CD4-positive, alpha-beta memory T cell (primary cell): ENCODE data around the gene GRM2. TPM values are rescaled to one million over a fixed set of nuclear protein-coding genes. Genes with fewer than 3 reads are reported as not detected.

Experiments
- CTCF ChIA-PET: fragments of 350-600 bp; sonication (Branson Sonifier 250); formaldehyde crosslinking; loops from one replicate; lab custom pipeline; 2021; ENCODE audit warnings: inconsistent platforms; ENCODE audit not compliant: partially characterized antibody; lab: Charles Lee
- POLR2A ChIA-PET: fragments of 350-600 bp; sonication (Branson Sonifier 250); formaldehyde crosslinking; loops from one replicate; lab custom pipeline; 2021; ENCODE audit not compliant: partially characterized antibody; lab: Charles Lee
- DNase-seq, 5 donors: peaks; one replicate each; pipeline versions ENCODE4 v3.0.0 to v3.0.0-alpha.2; 2020 to 2022; ENCODE audit warnings: mixed read lengths in 1 of 5
- H3K27ac ChIP-seq: one replicate; pipeline ENCODE4 v1.7.0; 2013; ENCODE audit warnings: low read depth, low read length
- H3K27me3 ChIP-seq: 2 replicates; pipeline ENCODE4 v1.7.0; 2013; ENCODE audit warnings: mild to moderate bottlenecking, low read length, moderate library complexity; ENCODE audit not compliant: insufficient read depth
- H3K36me3 ChIP-seq: 2 replicates; pipeline ENCODE4 v1.7.0; 2013; ENCODE audit warnings: mild to moderate bottlenecking, low read length, moderate library complexity; ENCODE audit not compliant: insufficient read depth
- H3K4me1 ChIP-seq: 2 replicates; pipeline ENCODE4 v1.7.0; 2013; ENCODE audit warnings: mild to moderate bottlenecking, low read length, moderate library complexity; ENCODE audit not compliant: insufficient read depth
- H3K4me3 ChIP-seq, 2 donors: one replicate each; pipeline ENCODE4 v1.7.0; 2013; ENCODE audit warnings: low read length in 2 of 2, mild to moderate bottlenecking in 1 of 2
- H3K9me3 ChIP-seq, 2 donors: one replicate each; pipeline ENCODE4 v1.7.0; 2013; ENCODE audit warnings: low read length in 2 of 2, control low read depth in 1 of 2; ENCODE audit not compliant: control insufficient read depth in 1 of 2
- H3K27ac Mint-ChIP-seq, 7 donors: one replicate each; pipeline ENCODE4 v1.8.0; 2020 to 2021; ENCODE audit warnings: mixed read lengths in 7 of 7, mild to moderate bottlenecking in 6 of 7, inconsistent platforms in 3 of 7, moderate library complexity in 3 of 7
- H3K27me3 Mint-ChIP-seq, 2 donors: one replicate each; pipeline ENCODE4 v1.8.0; 2020 to 2021; ENCODE audit warnings: mixed read lengths in 2 of 2
- H3K36me3 Mint-ChIP-seq, 2 donors: one replicate each; pipeline ENCODE4 v1.8.0; 2020 to 2021; ENCODE audit warnings: mixed read lengths in 2 of 2, inconsistent platforms in 1 of 2, mild to moderate bottlenecking in 1 of 2
- H3K4me1 Mint-ChIP-seq, 4 donors: one replicate each; pipeline ENCODE4 v1.8.0; 2020 to 2021; ENCODE audit warnings: mixed read lengths in 4 of 4, mild to moderate bottlenecking in 1 of 4
- H3K4me3 Mint-ChIP-seq, 8 donors: one replicate each; pipeline ENCODE4 v1.8.0; 2020 to 2021; ENCODE audit warnings: mixed read lengths in 8 of 8, mild to moderate bottlenecking in 7 of 8, moderate library complexity in 6 of 8, inconsistent platforms in 3 of 8
- H3K9me3 Mint-ChIP-seq, 8 donors: one replicate each; pipeline ENCODE4 v1.8.0; 2020 to 2021; ENCODE audit warnings: mixed read lengths in 8 of 8, mild to moderate bottlenecking in 5 of 8, inconsistent platforms in 3 of 8, moderate library complexity in 1 of 8
- intact Hi-C: fragments of 100-400 bp; cut with micrococcal nuclease; formaldehyde crosslinking; loops from one replicate; pipeline ENCODE4 v1.15.1; 2023
- polyA plus RNA-seq, 2 donors: library from polyadenylated mRNA; unstranded; fragments of 300-500 nt; fragmentation: Illumina TruSeq; gene quantifications; one replicate each; pipeline ENCODE4 v1.2.3, GENCODE V29; 2021
- total RNA-seq, 2 experiments: library from RNA; stranded (reverse); gene quantifications; one replicate each; pipeline ENCODE4 v1.2.3, GENCODE V29; 2021

The GRM2 gene
- total and polyA plus RNA-seq, 4 experiments from 2014 or later = 0.07 to 1.9 (median 1.1) TPM; not detected in 1

- peaks cover 31 to 64% of the 10 kb centered on the region in 2 donors for H3K36me3 Mint-ChIP-seq
- ChIA-PET POLR2A (no interaction called here), CTCF (no interaction called here)
- peaks cover 0 to 1% (median 0%) of the 10 kb centered on the region in 8 donors for H3K9me3 Mint-ChIP-seq
- Histone ChIP-seq H3K27me3 (no peaks in the 10 kb centered on the region), H3K36me3 (peaks cover 68% of the 10 kb centered on the region), H3K4me3 (no peak overlapping the region), H3K27ac (no peak overlapping the region), H3K4me1 (peaks cover 13% of the 10 kb centered on the region), H3K9me3 (no peaks in the 10 kb centered on the region)
- DNase-seq = no peak
- H3K4me1 Mint-ChIP-seq = peaks cover 22 to 48% (median 34%) of the 10 kb centered on the region in 4 donors
- no peak overlapping the region for H3K4me3 Mint-ChIP-seq
- H3K27me3 Mint-ChIP-seq = no peaks in the 10 kb centered on the region
- H3K27ac Mint-ChIP-seq = peak overlapping the region in 1 of 7 donors; percentile 11
- intact Hi-C loops = no loop called here
These were observed 4.7 kb upstream of the GRM2 start for GRCh38 chr3:51702156-51702555.

- H3K27me3 Mint-ChIP-seq = no peaks in the 10 kb centered on the region
- Histone ChIP-seq H3K9me3 (no peaks in the 10 kb centered on the region), H3K4me3 (no peak overlapping the region), H3K36me3 (peaks cover 57% of the 10 kb centered on the region), H3K4me1 (peaks cover 13% of the 10 kb centered on the region), H3K27me3 (no peaks in the 10 kb centered on the region), H3K27ac (no peak overlapping the region)
- no peak overlapping the region for H3K4me3 Mint-ChIP-seq
- DNase-seq = no peak
- peaks cover 20 to 44% (median 34%) of the 10 kb centered on the region in 4 donors for H3K4me1 Mint-ChIP-seq
- peak overlapping the region in 2 of 7 donors; percentile 35 to 55 for H3K27ac Mint-ChIP-seq
- POLR2A ChIA-PET = no interaction called here
- intact Hi-C loops = no loop called here
- CTCF ChIA-PET = no interaction called here
- peaks cover 28 to 54% of the 10 kb centered on the region in 2 donors for H3K36me3 Mint-ChIP-seq
- H3K9me3 Mint-ChIP-seq = peaks cover 0 to 1% (median 0%) of the 10 kb centered on the region in 8 donors
These were observed 3.7 kb upstream of the GRM2 start for GRCh38 chr3:51703068-51703760.

GRCh38 chr3:51703761-51704510 is 2.9 kb upstream of the GRM2 start:
- DNase-seq = no peak
- no peak overlapping the region for H3K4me3 Mint-ChIP-seq
- ChIA-PET POLR2A (no interaction called here), CTCF (interaction anchor here (1.1 to 1.7 kb wide), 2 partner anchors 35 to 202 kb away, joined by 4 read pairs; no protein-coding TSS in a partner anchor)
- H3K9me3 Mint-ChIP-seq = no peaks in the 10 kb centered on the region
- no peak overlapping the region for H3K4me3 ChIP-seq
- H3K36me3 Mint-ChIP-seq = peaks cover 22 to 47% of the 10 kb centered on the region in 2 donors
- peak overlapping the region in 2 of 7 donors; percentile 23 to 87 for H3K27ac Mint-ChIP-seq
- peaks cover 15 to 37% (median 28%) of the 10 kb centered on the region in 4 donors for H3K4me1 Mint-ChIP-seq
- H3K4me1 ChIP-seq = peaks cover 8% of the 10 kb centered on the region
- no peaks in the 10 kb centered on the region for H3K27me3 ChIP-seq
- no peaks in the 10 kb centered on the region for H3K27me3 Mint-ChIP-seq
- peaks cover 50% of the 10 kb centered on the region for H3K36me3 ChIP-seq
- no peak overlapping the region for H3K27ac ChIP-seq
- intact Hi-C loops = no loop called here
- no peaks in the 10 kb centered on the region for H3K9me3 ChIP-seq

- Mint-ChIP-seq H3K4me3 (no peak overlapping the region), H3K27ac (peak overlapping the region in 4 of 7 donors; percentile 53 to 87 (median 62)), H3K9me3 (no peaks in the 10 kb centered on the region), H3K27me3 (no peaks in the 10 kb centered on the region), H3K36me3 (peaks cover 18 to 41% of the 10 kb centered on the region in 2 donors), H3K4me1 (peaks cover 14 to 31% (median 23%) of the 10 kb centered on the region in 4 donors)
- DNase-seq = no peak
- ChIA-PET CTCF (interaction anchor here (0.5 to 1.7 kb wide), 3 partner anchors 10 to 203 kb away, joined by 3 to 4 read pairs (median 4); no protein-coding TSS in a partner anchor), POLR2A (no interaction called here)
- Histone ChIP-seq H3K4me3 (no peak overlapping the region), H3K9me3 (no peaks in the 10 kb centered on the region), H3K36me3 (peaks cover 44% of the 10 kb centered on the region), H3K4me1 (peaks cover 2% of the 10 kb centered on the region), H3K27me3 (no peaks in the 10 kb centered on the region), H3K27ac (no peak overlapping the region)
- intact Hi-C loops = no loop called here
These were observed 2.3 kb upstream of the GRM2 start for GRCh38 chr3:51704511-51704950.

GRCh38 chr3:51705276-51706020 is 1.4 kb upstream of the GRM2 start:
- H3K4me1 Mint-ChIP-seq = peaks cover 15 to 34% (median 23%) of the 10 kb centered on the region in 4 donors
- Histone ChIP-seq H3K27me3 (no peaks in the 10 kb centered on the region), H3K4me1 (no peaks in the 10 kb centered on the region), H3K4me3 (no peak overlapping the region), H3K36me3 (peaks cover 35% of the 10 kb centered on the region), H3K9me3 (no peaks in the 10 kb centered on the region), H3K27ac (no peak overlapping the region)
- no peak for DNase-seq
- no peak overlapping the region for H3K4me3 Mint-ChIP-seq
- no peaks in the 10 kb centered on the region for H3K9me3 Mint-ChIP-seq
- ChIA-PET POLR2A (no interaction called here), CTCF (interaction anchor here (0.9 to 1.7 kb wide), 4 partner anchors 23 to 204 kb away, joined by 3 to 4 read pairs (median 4); no protein-coding TSS in a partner anchor)
- intact Hi-C loops = no loop called here
- H3K27me3 Mint-ChIP-seq = no peaks in the 10 kb centered on the region
- H3K27ac Mint-ChIP-seq = peak overlapping the region in 2 of 7 donors; percentile 29 to 49
- H3K36me3 Mint-ChIP-seq = peaks cover 15 to 38% of the 10 kb centered on the region in 2 donors

- Mint-ChIP-seq H3K4me1 (peaks cover 15 to 34% (median 23%) of the 10 kb centered on the region in 4 donors), H3K27me3 (no peaks in the 10 kb centered on the region), H3K4me3 (no peak overlapping the region), H3K9me3 (no peaks in the 10 kb centered on the region), H3K27ac (peak overlapping the region in 2 of 7 donors; percentile 29 to 49), H3K36me3 (peaks cover 12 to 34% of the 10 kb centered on the region in 2 donors)
- Histone ChIP-seq H3K4me3 (no peak overlapping the region), H3K27ac (no peak overlapping the region), H3K36me3 (peaks cover 35% of the 10 kb centered on the region), H3K9me3 (no peaks in the 10 kb centered on the region), H3K4me1 (no peaks in the 10 kb centered on the region), H3K27me3 (no peaks in the 10 kb centered on the region)
- DNase-seq = no peak
- POLR2A ChIA-PET = no interaction called here
- intact Hi-C loops = no loop called here
- CTCF ChIA-PET = interaction anchor here (0.9 to 1.3 kb wide), 2 partner anchors 23 to 94 kb away, joined by 3 read pairs; no protein-coding TSS in a partner anchor
These were observed 815 bp upstream of the GRM2 start for GRCh38 chr3:51706021-51706485.
